DMS 273 treated with DMSO at 0.1 percent for 48 hours (cell line): ENCODE data around the gene DOCK4.

Experiments used
- DNase-seq: peaks from one replicate; lab custom pipeline; 2025; lab: John Stamatoyannopoulos, UW

Gene DOCK4

GRCh38 chr7:112053737-112054069, 152.5 kb downstream of the DOCK4 start:
- DNase-seq, result no peak

- DNase-seq, result no peak
These were observed 153.0 kb downstream of the DOCK4 start for GRCh38 chr7:112052993-112053736.

GRCh38 chr7:112052498-112052897, 153.7 kb downstream of the DOCK4 start:
- no peak for DNase-seq

- DNase-seq, result no peak
These were observed 155.8 kb downstream of the DOCK4 start for GRCh38 chr7:112050250-112050881.

GRCh38 chr7:112049555-112050249, 156.5 kb downstream of the DOCK4 start:
- DNase-seq, result no peak

- no peak for DNase-seq
These were observed 158.8 kb downstream of the DOCK4 start for GRCh38 chr7:112047421-112047820.

- no peak for DNase-seq
These were observed 161.0 kb downstream of the DOCK4 start for GRCh38 chr7:112045222-112045621.

- no peak for DNase-seq
These were observed 163.6 kb downstream of the DOCK4 start for GRCh38 chr7:112042631-112043030.

GRCh38 chr7:112038353-112038752, 167.8 kb downstream of the DOCK4 start:
- no peak for DNase-seq

- DNase-seq, result no peak
These were observed 170.1 kb downstream of the DOCK4 start for GRCh38 chr7:112036071-112036470.

GRCh38 chr7:112031689-112032088, 174.5 kb downstream of the DOCK4 start:
- no peak for DNase-seq

GRCh38 chr7:112025556-112025955, 180.6 kb downstream of the DOCK4 start:
- DNase-seq, result no peak

- DNase-seq, result no peak
These were observed 182.4 kb downstream of the DOCK4 start for GRCh38 chr7:112023786-112024185.

- DNase-seq, result no peak
These were observed 182.9 kb downstream of the DOCK4 start for GRCh38 chr7:112023282-112023681.

- DNase-seq, result no peak
These were observed 184.1 kb downstream of the DOCK4 start for GRCh38 chr7:112022128-112022527.

- no peak for DNase-seq
These were observed 184.7 kb downstream of the DOCK4 start for GRCh38 chr7:112021379-112022044.

GRCh38 chr7:112020800-112021199, 185.4 kb downstream of the DOCK4 start:
- DNase-seq, result no peak

- no peak for DNase-seq
These were observed 186.3 kb downstream of the DOCK4 start for GRCh38 chr7:112019932-112020331.

GRCh38 chr7:112018305-112019030, 187.7 kb downstream of the DOCK4 start:
- no peak for DNase-seq

- DNase-seq, result no peak
These were observed 191.1 kb downstream of the DOCK4 start for GRCh38 chr7:112015146-112015545.

- no peak for DNase-seq
These were observed 191.9 kb downstream of the DOCK4 start for GRCh38 chr7:112014347-112014746.

- no peak for DNase-seq
These were observed 192.9 kb downstream of the DOCK4 start for GRCh38 chr7:112013274-112013673.
